Activated naive CD4-positive, alpha-beta T cell treated with anti-CD3 and anti-CD28 coated beads, Interleukin-2, amount 10 ng/mL, durations not matched to agents 7 days and 5 days (primary cell): ENCODE data around the gene ANKMY1.

Experiments used
- CTCF ChIA-PET: fragments of 350-600 bp; sonication (Branson Sonifier 250); formaldehyde crosslinking; loops from one replicate; lab custom pipeline; 2021; ENCODE audit warnings: antibody characterized with exemption; lab: Charles Lee
- DNase-seq: peaks from one replicate; pipeline ENCODE4 v3.0.0-alpha.2; 2020
- H3K27ac Mint-ChIP-seq: one replicate; pipeline ENCODE4 v1.8.0; 2021; ENCODE audit warnings: mild to moderate bottlenecking, moderate library complexity, mixed read lengths
- H3K27me3 Mint-ChIP-seq: one replicate; pipeline ENCODE4 v1.8.0; 2021; ENCODE audit warnings: mild to moderate bottlenecking, mixed read lengths
- H3K36me3 Mint-ChIP-seq: one replicate; pipeline ENCODE4 v1.8.0; 2021; ENCODE audit warnings: mixed read lengths
- H3K4me1 Mint-ChIP-seq: one replicate; pipeline ENCODE4 v1.8.0; 2021; ENCODE audit warnings: mixed read lengths
- H3K4me3 Mint-ChIP-seq: one replicate; pipeline ENCODE4 v1.8.0; 2021; ENCODE audit warnings: mild to moderate bottlenecking, moderate library complexity, mixed read lengths
- H3K9me3 Mint-ChIP-seq: one replicate; pipeline ENCODE4 v1.8.0; 2021; ENCODE audit warnings: mixed read lengths

Gene ANKMY1

GRCh38 chr2:240440704-240441320 lies 117.0 kb downstream of the ANKMY1 start:
- H3K27ac Mint-ChIP-seq = no peak overlapping the region
- peaks cover 3% of the 10 kb centered on the region for H3K4me1 Mint-ChIP-seq
- no peak for DNase-seq
- no peak overlapping the region for H3K4me3 Mint-ChIP-seq
- no peaks in the 10 kb centered on the region for H3K9me3 Mint-ChIP-seq
- peaks cover 27% of the 10 kb centered on the region for H3K27me3 Mint-ChIP-seq
- CTCF ChIA-PET = interaction anchor here (0.7 to 1.2 kb wide), 2 partner anchors 19 to 235 kb away, joined by 3 read pairs; no protein-coding TSS in a partner anchor
- no peaks in the 10 kb centered on the region for H3K36me3 Mint-ChIP-seq

- Mint-ChIP-seq H3K27me3 (peaks cover 29% of the 10 kb centered on the region), H3K9me3 (no peaks in the 10 kb centered on the region), H3K36me3 (no peaks in the 10 kb centered on the region), H3K4me1 (peaks cover 3% of the 10 kb centered on the region), H3K27ac (no peak overlapping the region), H3K4me3 (no peak overlapping the region)
- no peak for DNase-seq
- CTCF ChIA-PET = interaction anchor here (1.2 kb wide), 1 partner anchor 235 kb away, joined by 3 read pairs; no protein-coding TSS in a partner anchor
These were observed 117.5 kb downstream of the ANKMY1 start for GRCh38 chr2:240440251-240440650.

- no peak for DNase-seq
- CTCF ChIA-PET = interaction anchor here (1.2 to 1.4 kb wide), 2 partner anchors 207 to 234 kb away, joined by 3 to 9 read pairs; no protein-coding TSS in a partner anchor
- Mint-ChIP-seq H3K4me1 (peaks cover 4% of the 10 kb centered on the region), H3K27ac (no peak overlapping the region), H3K9me3 (no peaks in the 10 kb centered on the region), H3K4me3 (no peak overlapping the region), H3K36me3 (no peaks in the 10 kb centered on the region), H3K27me3 (peaks cover 30% of the 10 kb centered on the region)
These were observed 118.1 kb downstream of the ANKMY1 start for GRCh38 chr2:240439698-240440151.

- Mint-ChIP-seq H3K4me1 (peaks cover 8% of the 10 kb centered on the region), H3K27me3 (peaks cover 37% of the 10 kb centered on the region), H3K4me3 (no peak overlapping the region), H3K36me3 (no peaks in the 10 kb centered on the region), H3K27ac (no peak overlapping the region), H3K9me3 (no peaks in the 10 kb centered on the region)
- CTCF ChIA-PET = interaction anchor here (1.2 to 1.4 kb wide), 2 partner anchors 206 to 234 kb away, joined by 3 to 9 read pairs; no protein-coding TSS in a partner anchor
- DNase-seq = no peak
These were observed 118.7 kb downstream of the ANKMY1 start for GRCh38 chr2:240438810-240439697.

GRCh38 chr2:240437861-240438809 lies 119.7 kb downstream of the ANKMY1 start:
- peak overlapping the region; percentile 0 for H3K4me3 Mint-ChIP-seq
- DNase-seq = peak; percentile 76
- CTCF ChIA-PET = interaction anchor here (1.4 kb wide), 1 partner anchor 205 kb away, joined by 9 read pairs; no protein-coding TSS in a partner anchor

GRCh38 chr2:240437551-240437860 lies 120.3 kb downstream of the ANKMY1 start:
- no peaks in the 10 kb centered on the region for H3K9me3 Mint-ChIP-seq
- H3K4me3 Mint-ChIP-seq = peak overlapping the region; percentile 60
- H3K4me1 Mint-ChIP-seq = peaks cover 11% of the 10 kb centered on the region
- H3K36me3 Mint-ChIP-seq = no peaks in the 10 kb centered on the region
- H3K27ac Mint-ChIP-seq = no peak overlapping the region
- no peak for DNase-seq
- CTCF ChIA-PET = no interaction called here
- peaks cover 53% of the 10 kb centered on the region for H3K27me3 Mint-ChIP-seq

More at GRCh38 chr2:240437861-240438809, 119.7 kb downstream of the ANKMY1 start:
- H3K4me1 Mint-ChIP-seq = peaks cover 11% of the 10 kb centered on the region
- H3K27ac Mint-ChIP-seq = no peak overlapping the region
- H3K9me3 Mint-ChIP-seq = no peaks in the 10 kb centered on the region
- H3K27me3 Mint-ChIP-seq = peaks cover 46% of the 10 kb centered on the region
- H3K36me3 Mint-ChIP-seq = no peaks in the 10 kb centered on the region

GRCh38 chr2:240436683-240437550 lies 120.9 kb downstream of the ANKMY1 start:
- Mint-ChIP-seq H3K4me1 (peaks cover 11% of the 10 kb centered on the region), H3K9me3 (no peaks in the 10 kb centered on the region)

GRCh38 chr2:240435948-240436682 lies 121.7 kb downstream of the ANKMY1 start:
- no peaks in the 10 kb centered on the region for H3K36me3 Mint-ChIP-seq
- H3K4me3 Mint-ChIP-seq = peak overlapping the region; percentile 69
- CTCF ChIA-PET = interaction anchor here (1.2 to 1.5 kb wide), 3 partner anchors 204 to 207 kb away, joined by 3 to 8 read pairs (median 3); no protein-coding TSS in a partner anchor
- no peak overlapping the region for H3K27ac Mint-ChIP-seq
- peaks cover 63% of the 10 kb centered on the region for H3K27me3 Mint-ChIP-seq
- no peaks in the 10 kb centered on the region for H3K9me3 Mint-ChIP-seq
- DNase-seq = peak; percentile 45
- peaks cover 11% of the 10 kb centered on the region for H3K4me1 Mint-ChIP-seq

More at GRCh38 chr2:240436683-240437550, 120.9 kb downstream of the ANKMY1 start:
- no peak for DNase-seq
- Mint-ChIP-seq H3K27me3 (peaks cover 58% of the 10 kb centered on the region), H3K4me3 (peak overlapping the region; percentile 69), H3K27ac (no peak overlapping the region), H3K36me3 (no peaks in the 10 kb centered on the region)
- CTCF ChIA-PET = interaction anchor here (1.2 to 1.5 kb wide), 2 partner anchors 204 to 208 kb away, joined by 3 to 8 read pairs; no protein-coding TSS in a partner anchor

- CTCF ChIA-PET = interaction anchor here (1.4 to 1.5 kb wide), 2 partner anchors 203 to 207 kb away, joined by 3 read pairs; no protein-coding TSS in a partner anchor
- Mint-ChIP-seq H3K36me3 (no peaks in the 10 kb centered on the region), H3K27me3 (peaks cover 67% of the 10 kb centered on the region), H3K9me3 (no peaks in the 10 kb centered on the region), H3K4me3 (peak within 1 kb of the TSS; percentile 81), H3K27ac (peak within 1 kb of the TSS; percentile 84), H3K4me1 (peaks cover 11% of the 10 kb centered on the region)
- peak; percentile 73 for DNase-seq
These were observed 122.3 kb downstream of the ANKMY1 start, which contains the start of gene GPC1 for GRCh38 chr2:240435457-240435947. GPC1 (plus strand) TSS chr2:240435663; CDS start chr2:240435919, 256 bp downstream.

GRCh38 chr2:240434728-240435456 lies 122.9 kb downstream of the ANKMY1 start:
- Mint-ChIP-seq H3K27ac (peak overlapping the region; percentile 84), H3K36me3 (no peaks in the 10 kb centered on the region), H3K27me3 (peaks cover 71% of the 10 kb centered on the region), H3K4me3 (peak overlapping the region; percentile 81), H3K4me1 (peaks cover 11% of the 10 kb centered on the region), H3K9me3 (no peaks in the 10 kb centered on the region)
- peak; percentile 95 for DNase-seq
- CTCF ChIA-PET = interaction anchor here (0.5 to 1.5 kb wide), 3 partner anchors 203 to 291 kb away, joined by 3 read pairs; no protein-coding TSS in a partner anchor

GRCh38 chr2:240433973-240434727 lies 123.6 kb downstream of the ANKMY1 start:
- H3K27ac Mint-ChIP-seq = peak overlapping the region; percentile 84
- peak overlapping the region; percentile 81 for H3K4me3 Mint-ChIP-seq
- H3K9me3 Mint-ChIP-seq = no peaks in the 10 kb centered on the region
- DNase-seq = no peak
- CTCF ChIA-PET = interaction anchor here (0.5 to 1.4 kb wide), 2 partner anchors 202 to 290 kb away, joined by 3 read pairs; no protein-coding TSS in a partner anchor
- peaks cover 11% of the 10 kb centered on the region for H3K4me1 Mint-ChIP-seq
- H3K36me3 Mint-ChIP-seq = no peaks in the 10 kb centered on the region
- peaks cover 76% of the 10 kb centered on the region for H3K27me3 Mint-ChIP-seq
